A673 (cell line): ENCODE data around the gene ARID5B.

Experiments
- CTCF ChIP-seq: fragments of 300-800, 200-600 bp; sonication (generic); conservative IDR thresholded peaks from 2 replicates; pipeline ENCODE4 v1.5.1; 2017; ENCODE audit warnings: low read depth, mild to moderate bottlenecking, antibody characterized with exemption, low read length, moderate library complexity, mixed read lengths
- EZH2 ChIP-seq: fragments of 200-600 bp; sonication (generic); IDR thresholded peaks from 2 replicates; pipeline ENCODE4 v1.6.1; 2017; ENCODE audit warnings: borderline replicate concordance, low read depth, mild to moderate bottlenecking, mixed read lengths, antibody characterized with exemption, low read length; ENCODE audit not compliant: poor library complexity, severe bottlenecking

- TF ChIP-seq CTCF (no peak), EZH2 (no peak)
These were observed 122.7 kb downstream of the ARID5B start for GRCh38 chr10:62024026-62024701.
